ENCODE data around the gene ZDHHC11. TPM values are rescaled to one million over a fixed set of nuclear protein-coding genes. Genes with fewer than 3 reads are reported as not detected.

The ZDHHC11 gene
- total and polyA plus RNA-seq, 2 experiments from 2014 or later, result 8.0 to 29.1 TPM

- TF ChIP-seq EZH2 (IDR thresholded peaks at IDR 0.05; ENCODE audit: low read depth, unreplicated experiment), result no peak
- no peak for TF ChIP-seq JUNB (IDR thresholded peaks at IDR 0.05; ENCODE audit: unreplicated experiment)
- no peak for TF ChIP-seq ZNF114 (CRISPR knock-in tag; IDR thresholded peaks at IDR 0.05)
- peaks cover 16% of the 10 kb centered on the region for H3K9me3 Mint-ChIP-seq
- Histone ChIP-seq H3K27ac (ENCODE audit: low read depth) (no peak overlapping the region), H3K4me1 (ENCODE audit: insufficient read depth) (no peaks in the 10 kb centered on the region), H3K9me2 (ENCODE audit: insufficient read depth) (no peaks in the 10 kb centered on the region), H3K36me3 (ENCODE audit: insufficient read depth) (no peaks in the 10 kb centered on the region), H4K20me1 (replicated peaks; ENCODE audit: insufficient read depth) (no peaks in the 10 kb centered on the region; the same call in 1 of the 2 replicates), H3K79me2 (replicated peaks; ENCODE audit: insufficient read depth) (no peaks in the 10 kb centered on the region), H3K4me2 (no peak overlapping the region), H3F3A (replicated peaks; ENCODE audit: low read depth) (no peaks in the 10 kb centered on the region), H3K27me3 (ENCODE audit: insufficient read depth) (no peaks in the 10 kb centered on the region), H2AFZ (no peak overlapping the region), H3K4me3 (no peak overlapping the region)
- DNase-seq (ENCODE audit: low spot score) (no peak), ATAC-seq (no peak)
- no peaks in the 10 kb centered on the region; the same call in 2 of the 3 replicates for H3K36me3 Mint-ChIP-seq (ENCODE audit: low read depth)
- no peaks in the 10 kb centered on the region for H3K4me1 Mint-ChIP-seq
- no peak overlapping the region for H3K4me3 Mint-ChIP-seq
- H3K27ac Mint-ChIP-seq, result no peak overlapping the region
- H3K27me3 Mint-ChIP-seq (ENCODE audit: insufficient read depth, low read depth, poor library complexity), result peaks cover 12% of the 10 kb centered on the region
These were observed 89.6 kb downstream of the ZDHHC11 start for GRCh38 chr5:761059-761771.

GRCh38 chr5:760363-761058 lies 90.3 kb downstream of the ZDHHC11 start:
- H3K36me3 Mint-ChIP-seq (ENCODE audit: low read depth), result no peaks in the 10 kb centered on the region; the same call in 2 of the 3 replicates
- no peaks in the 10 kb centered on the region; the same call in 1 of the 2 replicates for H4K20me1 ChIP-seq (replicated peaks; ENCODE audit: insufficient read depth)
- no peak for DNase-seq (ENCODE audit: low spot score)

More at GRCh38 chr5:760363-761058, 90.3 kb downstream of the ZDHHC11 start:
- ATAC-seq, result no peak
- Histone ChIP-seq H3K4me3 (no peak overlapping the region), H3F3A (replicated peaks; ENCODE audit: low read depth) (no peaks in the 10 kb centered on the region), H3K27me3 (ENCODE audit: insufficient read depth) (no peaks in the 10 kb centered on the region), H3K4me1 (ENCODE audit: insufficient read depth) (no peaks in the 10 kb centered on the region), H3K36me3 (ENCODE audit: insufficient read depth) (no peaks in the 10 kb centered on the region), H3K79me2 (replicated peaks; ENCODE audit: insufficient read depth) (no peaks in the 10 kb centered on the region), H3K9me2 (ENCODE audit: insufficient read depth) (no peaks in the 10 kb centered on the region), H2AFZ (no peak overlapping the region), H3K4me2 (no peak overlapping the region), H3K27ac (ENCODE audit: low read depth) (no peak overlapping the region)
- peaks cover 13% of the 10 kb centered on the region for H3K9me3 Mint-ChIP-seq
- TF ChIP-seq CREB1 (CRISPR knock-in tag; IDR thresholded peaks at IDR 0.05; ENCODE audit: low read depth) (no peak), EZH2phosphoT487 (IDR thresholded peaks at IDR 0.05; ENCODE audit: unreplicated experiment) (no peak), ZNF331 (CRISPR knock-in tag; IDR thresholded peaks at IDR 0.05; ENCODE audit: low read depth) (no peak), EZH2 (IDR thresholded peaks at IDR 0.05; ENCODE audit: low read depth, unreplicated experiment) (no peak), CTCF (conservative IDR thresholded peaks at IDR 0.05; ENCODE audit: low read depth in 2 of 2) (no peak), ETS1 (IDR thresholded peaks at IDR 0.05) (no peak)
- H3K27me3 Mint-ChIP-seq (ENCODE audit: insufficient read depth, low read depth, poor library complexity), result peaks cover 12% of the 10 kb centered on the region
- H3K4me3 Mint-ChIP-seq, result no peak overlapping the region
- no peaks in the 10 kb centered on the region for H3K4me1 Mint-ChIP-seq
- no peak overlapping the region for H3K27ac Mint-ChIP-seq
